ENCODE data around the gene GRIFIN.

GRCh38 chr7:2437537-2438148, 38.6 kb downstream of the GRIFIN start:
- TF ChIP-seq, protein P1, sequence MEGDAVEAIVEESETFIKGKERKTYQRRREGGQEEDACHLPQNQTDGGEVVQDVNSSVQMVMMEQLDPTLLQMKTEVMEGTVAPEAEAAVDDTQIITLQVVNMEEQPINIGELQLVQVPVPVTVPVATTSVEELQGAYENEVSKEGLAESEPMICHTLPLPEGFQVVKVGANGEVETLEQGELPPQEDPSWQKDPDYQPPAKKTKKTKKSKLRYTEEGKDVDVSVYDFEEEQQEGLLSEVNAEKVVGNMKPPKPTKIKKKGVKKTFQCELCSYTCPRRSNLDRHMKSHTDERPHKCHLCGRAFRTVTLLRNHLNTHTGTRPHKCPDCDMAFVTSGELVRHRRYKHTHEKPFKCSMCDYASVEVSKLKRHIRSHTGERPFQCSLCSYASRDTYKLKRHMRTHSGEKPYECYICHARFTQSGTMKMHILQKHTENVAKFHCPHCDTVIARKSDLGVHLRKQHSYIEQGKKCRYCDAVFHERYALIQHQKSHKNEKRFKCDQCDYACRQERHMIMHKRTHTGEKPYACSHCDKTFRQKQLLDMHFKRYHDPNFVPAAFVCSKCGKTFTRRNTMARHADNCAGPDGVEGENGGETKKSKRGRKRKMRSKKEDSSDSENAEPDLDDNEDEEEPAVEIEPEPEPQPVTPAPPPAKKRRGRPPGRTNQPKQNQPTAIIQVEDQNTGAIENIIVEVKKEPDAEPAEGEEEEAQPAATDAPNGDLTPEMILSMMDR (conservative IDR thresholded peaks at IDR 0.05 in 1 of 2, IDR thresholded peaks at IDR 0.05 in 1 of 2; ENCODE audit: low read depth in 1 of 2, low read length in 2 of 2) = no peak
- no peak for TF ChIP-seq EZH2 (IDR thresholded peaks at IDR 0.05; ENCODE audit: low read length, missing control alignments)

Data from fibroblast of lung (primary cell).